GM03348 (cell line): ENCODE measurements around the gene MGME1.

Source experiments
- DNase-seq: peaks from one replicate; pipeline ENCODE4 v3.0.0; 2012; ENCODE audit warnings: low spot score

The MGME1 gene

GRCh38 chr20:17968366-17969277, at the start of gene MGME1, which contains the start of gene SNX5:
TSS of gene MGME1 (plus strand) at chr20:17969018. CDS start at chr20:17969860, 842 bp downstream.
TSS of gene SNX5 (minus strand) at chr20:17968794. CDS start at chr20:17968425, 369 bp downstream.
- peak; percentile 99 for DNase-seq

- DNase-seq: no peak
These were observed 49.7 kb upstream of the MGME1 start for GRCh38 chr20:17919149-17919548.

GRCh38 chr20:17921774-17922173, 47.0 kb upstream of the MGME1 start:
- no peak for DNase-seq

GRCh38 chr20:17925141-17925939, 43.5 kb upstream of the MGME1 start:
- DNase-seq: no peak

GRCh38 chr20:17925940-17926300, 42.9 kb upstream of the MGME1 start:
- DNase-seq: no peak

GRCh38 chr20:17928211-17928611, 40.6 kb upstream of the MGME1 start:
- no peak for DNase-seq

GRCh38 chr20:17928633-17929311, 40.0 kb upstream of the MGME1 start:
- DNase-seq: no peak

- no peak for DNase-seq
These were observed 37.3 kb upstream of the MGME1 start for GRCh38 chr20:17931513-17931912.

- DNase-seq: no peak
These were observed 36.4 kb upstream of the MGME1 start for GRCh38 chr20:17932396-17932795.

GRCh38 chr20:17933121-17933520, 35.7 kb upstream of the MGME1 start:
- DNase-seq: no peak

- DNase-seq: no peak
These were observed 35.1 kb upstream of the MGME1 start for GRCh38 chr20:17933711-17934110.

GRCh38 chr20:17934141-17934862, 34.5 kb upstream of the MGME1 start:
- DNase-seq: no peak

- peak; percentile 43 for DNase-seq
These were observed 33.6 kb upstream of the MGME1 start for GRCh38 chr20:17935186-17935585.

GRCh38 chr20:17935761-17936160, 33.1 kb upstream of the MGME1 start:
- no peak for DNase-seq

GRCh38 chr20:17936286-17936760, 32.5 kb upstream of the MGME1 start:
- peak; percentile 26 for DNase-seq

- peak; percentile 78 for DNase-seq
These were observed 31.8 kb upstream of the MGME1 start for GRCh38 chr20:17936761-17937732.

- DNase-seq: peak; percentile 86
These were observed 29.8 kb upstream of the MGME1 start for GRCh38 chr20:17938871-17939619.

- no peak for DNase-seq
These were observed 29.1 kb upstream of the MGME1 start for GRCh38 chr20:17939622-17940223.
